GM19023 (cell line): ENCODE results near the gene CNOT2.

Source experiments
- ATAC-seq: cut with Tn5 transposase; IDR thresholded peaks from one replicate; pipeline ENCODE4 v1.9.1; 2021; ENCODE audit warnings: mild to moderate bottlenecking, moderate library complexity; ENCODE audit not compliant: unreplicated experiment

Gene CNOT2

GRCh38 chr12:70403826-70404225, 160.6 kb downstream of the CNOT2 start:
- ATAC-seq: no peak
